Upper lobe of right lung (tissue), 1 donor: ENCODE data around the gene C1orf167. TPM values are rescaled to one million over a fixed set of nuclear protein-coding genes. Genes with fewer than 3 reads are reported as not detected.

ENCODE experiments used
- ATAC-seq: fragments of 200-7000 bp; cut with Tn5 transposase; one replicate; pipeline ENCODE4 v1.9.1; 2020; ENCODE audit warnings: mild to moderate bottlenecking, moderate library complexity
- DNase-seq: peaks from one replicate; pipeline ENCODE4 v3.0.0-alpha.2; 2020
- H3K27ac ChIP-seq: fragments of 200-600 bp; one replicate; pipeline ENCODE4 v1.8.0; 2022
- H3K27me3 ChIP-seq: fragments of 200-600 bp; one replicate; pipeline ENCODE4 v1.8.0; 2022; ENCODE audit warnings: mild to moderate bottlenecking
- H3K36me3 ChIP-seq: fragments of 200-600 bp; one replicate; pipeline ENCODE4 v1.8.0; 2022
- H3K4me1 ChIP-seq: fragments of 200-600 bp; one replicate; pipeline ENCODE4 v1.8.0; 2022
- H3K4me3 ChIP-seq: fragments of 200-600 bp; one replicate; pipeline ENCODE4 v1.8.0; 2022; ENCODE audit warnings: mild to moderate bottlenecking
- H3K9me3 ChIP-seq: fragments of 200-600 bp; one replicate; pipeline ENCODE4 v1.8.0; 2022
- CTCF ChIP-seq: fragments of 200-600 bp; IDR thresholded peaks from one replicate; pipeline ENCODE4 v1.8.0; 2022; ENCODE audit warnings: antibody characterized with exemption
- intact Hi-C: fragments of 100-400 bp; cut with DNase I; formaldehyde crosslinking; loops from one replicate; pipeline ENCODE4 v1.11.0; 2022
- total RNA-seq: library from RNA; stranded (reverse); fragmentation: NEBNext Ultra II Directional; extraction: Animal tissue kit (Norgen Biotek cat#: 25700); gene quantifications from one replicate; pipeline ENCODE4 v1.2.1, GENCODE V29; 2021
- donor health status: DM: no; HTN: yes; CAD: no; lungs with severe emphysema.

C1orf167 gene
- total RNA-seq, 1 donor from 2014 or later, result 4.7 TPM

DNA sequence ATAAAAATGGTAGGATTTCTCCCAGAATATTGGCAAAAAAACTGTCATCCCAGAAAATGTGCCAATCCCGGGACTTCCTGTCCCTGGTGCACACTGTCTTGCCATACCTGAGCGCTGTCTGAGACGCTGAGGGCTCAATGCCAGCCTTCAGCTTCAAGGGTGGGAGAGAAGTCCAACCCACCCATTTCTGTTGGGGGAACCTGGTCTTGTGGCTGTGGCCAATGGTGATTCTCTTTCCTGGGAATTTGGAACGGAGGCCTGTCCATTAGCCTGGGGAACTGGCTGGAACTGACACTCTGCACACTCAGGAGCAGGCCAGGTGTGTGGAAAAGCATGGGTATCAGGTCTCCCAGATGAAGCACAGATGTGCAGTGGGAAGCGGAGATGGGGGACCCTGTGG lies 37.1 kb downstream of the C1orf167 start:
- no peak overlapping the region for H3K27ac ChIP-seq
- no peak for TF ChIP-seq CTCF
- H3K4me1 ChIP-seq, result peaks cover 43% of the 10 kb centered on the region
- peaks cover 65% of the 10 kb centered on the region for H3K36me3 ChIP-seq
- ATAC-seq (no peak), DNase-seq (peak; percentile 46)
- no peak overlapping the region for H3K4me3 ChIP-seq
- H3K27me3 ChIP-seq, result no peaks in the 10 kb centered on the region
- intact Hi-C loops, result no loop called here
- no peaks in the 10 kb centered on the region for H3K9me3 ChIP-seq

DNA sequence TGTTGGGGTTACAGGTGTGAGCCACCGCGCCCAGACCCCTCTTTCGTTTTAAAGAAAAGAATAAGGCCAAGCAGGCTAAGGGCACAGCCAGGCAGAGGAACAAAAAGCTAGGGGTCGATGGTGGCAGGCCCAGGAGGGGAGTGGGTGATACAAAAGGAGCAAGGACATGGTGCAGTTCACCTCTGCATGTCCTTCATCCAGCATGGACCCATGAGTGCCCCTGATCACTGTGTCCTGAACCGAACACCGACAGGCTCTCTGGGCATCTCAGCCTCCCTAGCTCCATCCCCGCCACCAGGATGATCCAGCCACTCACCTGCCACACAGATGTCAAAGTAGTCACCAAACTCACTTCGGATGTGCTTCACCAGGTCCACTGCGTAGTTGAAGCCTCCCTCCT lies 37.9 kb downstream of the C1orf167 start:
- Histone ChIP-seq H3K27ac (no peak overlapping the region), H3K4me1 (peaks cover 51% of the 10 kb centered on the region), H3K27me3 (no peaks in the 10 kb centered on the region), H3K36me3 (peaks cover 57% of the 10 kb centered on the region), H3K9me3 (no peaks in the 10 kb centered on the region), H3K4me3 (no peak overlapping the region)
- no peak for ATAC-seq
- intact Hi-C loops, result no loop called here
- peak; percentile 40 for DNase-seq
- TF ChIP-seq CTCF, result no peak

- Histone ChIP-seq H3K27ac (no peak overlapping the region), H3K27me3 (no peaks in the 10 kb centered on the region), H3K36me3 (peaks cover 52% of the 10 kb centered on the region), H3K4me3 (no peak overlapping the region), H3K4me1 (peaks cover 53% of the 10 kb centered on the region), H3K9me3 (no peaks in the 10 kb centered on the region)
- ATAC-seq, result no peak
- peak; percentile 38 for DNase-seq
- no peak for TF ChIP-seq CTCF
- intact Hi-C loops, result no loop called here
These were observed 38.4 kb downstream of the C1orf167 start for GRCh38 chr1:11800391-11800755.

DNA sequence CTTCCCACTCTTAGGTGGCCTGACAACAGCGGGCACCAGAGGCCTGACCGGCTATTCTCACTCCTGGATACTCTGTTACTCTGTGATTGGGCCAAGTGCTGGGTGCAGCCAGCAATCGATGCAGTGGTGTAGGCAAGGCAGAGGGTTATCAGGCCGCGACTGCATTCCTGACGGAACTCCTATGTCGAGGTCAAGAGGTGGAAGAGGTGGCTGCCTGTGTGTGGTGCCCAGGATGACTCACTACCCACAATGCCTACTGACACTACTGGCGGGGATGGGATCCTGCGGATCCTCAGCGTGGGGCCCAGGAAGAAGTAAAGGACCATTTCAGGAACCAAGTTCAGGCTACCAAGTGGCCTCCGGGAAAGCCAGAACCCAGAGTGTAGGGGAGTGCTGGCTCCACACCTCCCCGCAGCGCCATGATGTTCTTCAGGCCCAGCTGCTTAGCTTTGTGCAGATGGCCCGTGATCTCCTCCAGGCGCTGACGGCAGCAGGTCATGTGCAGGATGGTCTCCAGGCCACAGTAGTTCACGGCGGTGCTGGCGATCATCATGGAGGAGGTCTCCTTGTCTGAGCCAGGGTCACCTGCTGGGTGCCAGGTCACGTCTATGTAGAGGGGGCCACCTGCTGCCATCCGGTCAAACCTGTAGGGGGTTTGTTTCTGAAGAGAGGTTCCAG lies 38.9 kb downstream of the C1orf167 start:
- H3K4me1 ChIP-seq, result peaks cover 53% of the 10 kb centered on the region
- no peaks in the 10 kb centered on the region for H3K27me3 ChIP-seq
- no peak for TF ChIP-seq CTCF
- H3K4me3 ChIP-seq, result no peak overlapping the region
- H3K36me3 ChIP-seq, result peaks cover 47% of the 10 kb centered on the region
- no peak for ATAC-seq
- H3K9me3 ChIP-seq, result no peaks in the 10 kb centered on the region
- no peak overlapping the region for H3K27ac ChIP-seq
- DNase-seq, result peak; percentile 59
- intact Hi-C loops, result no loop called here

DNA sequence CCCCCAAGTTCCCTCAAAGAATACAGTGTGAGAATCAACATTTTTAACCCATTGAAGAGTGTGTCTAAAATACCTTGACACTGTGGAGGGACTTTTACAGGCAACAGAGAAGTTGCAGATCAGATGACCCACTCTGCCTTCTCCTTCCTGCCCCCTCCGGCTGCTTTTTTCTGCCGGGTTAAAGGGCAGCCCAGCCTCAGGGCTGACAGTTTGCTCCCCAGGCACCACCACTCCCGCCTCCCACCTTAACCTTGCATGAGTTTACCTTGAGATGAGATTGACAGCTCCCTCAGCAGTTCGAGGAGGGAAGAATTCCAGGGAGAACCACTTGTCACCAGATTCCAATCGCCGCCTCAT lies 40.6 kb downstream of the C1orf167 start:
- no peak for ATAC-seq
- TF ChIP-seq CTCF, result no peak
- Histone ChIP-seq H3K27me3 (no peaks in the 10 kb centered on the region), H3K36me3 (peaks cover 39% of the 10 kb centered on the region), H3K4me3 (peak overlapping the region; percentile 94), H3K27ac (peak overlapping the region; percentile 69), H3K9me3 (no peaks in the 10 kb centered on the region), H3K4me1 (peaks cover 50% of the 10 kb centered on the region)
- intact Hi-C loops, result no loop called here
- DNase-seq, result peak; percentile 65
